Measurements from ENCODE around the gene ARMH4. TPM values are rescaled to one million over a fixed set of nuclear protein-coding genes. Genes with fewer than 3 reads are reported as not detected.

Gene ARMH4
- total and polyA plus RNA-seq, 4 donors, result 15.4 to 39.8 (median 26.0) TPM

DNA sequence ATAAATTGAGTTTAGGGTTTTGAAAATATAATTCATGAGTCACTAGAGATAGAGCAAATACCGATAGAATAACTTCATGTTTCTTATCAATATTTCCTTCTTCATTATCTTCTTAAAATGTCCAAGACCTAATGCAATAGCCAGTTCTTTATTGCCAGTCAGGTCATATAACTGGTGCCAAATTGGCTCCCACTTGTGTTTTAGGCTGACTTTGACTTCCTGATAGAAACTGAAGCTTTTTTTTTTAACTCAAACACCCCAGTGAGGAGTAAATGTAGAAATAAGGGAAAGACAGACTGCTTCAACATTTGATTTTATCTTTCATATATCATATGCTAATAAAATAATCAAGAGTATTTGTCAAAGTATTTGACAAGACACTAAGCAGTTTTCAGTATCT lies 80.7 kb downstream of the ARMH4 start:
- Histone ChIP-seq H3K4me3 (ENCODE audit: low read depth, low read length) (no peak overlapping the region), H3K36me3 (ENCODE audit: control insufficient read depth, insufficient read depth, low read length) (no peaks in the 10 kb centered on the region), H3K4me1 (ENCODE audit: control insufficient read depth, insufficient read depth, low read length) (peaks cover 4% of the 10 kb centered on the region), H3K9me3 (ENCODE audit: control insufficient read depth, insufficient read depth, low read length) (no peaks in the 10 kb centered on the region), H3K27ac (ENCODE audit: low read depth, low read length) (no peak overlapping the region), H3K27me3 (ENCODE audit: control insufficient read depth, insufficient read depth, low read length) (no peaks in the 10 kb centered on the region)
- no CpG with 5 or more reads among the region's 1 CpG for WGBS (ENCODE audit: insufficient coverage)
- DNase-seq (ENCODE audit: low read depth in 4 of 6, low spot score in 6 of 6), result no peak

DNA sequence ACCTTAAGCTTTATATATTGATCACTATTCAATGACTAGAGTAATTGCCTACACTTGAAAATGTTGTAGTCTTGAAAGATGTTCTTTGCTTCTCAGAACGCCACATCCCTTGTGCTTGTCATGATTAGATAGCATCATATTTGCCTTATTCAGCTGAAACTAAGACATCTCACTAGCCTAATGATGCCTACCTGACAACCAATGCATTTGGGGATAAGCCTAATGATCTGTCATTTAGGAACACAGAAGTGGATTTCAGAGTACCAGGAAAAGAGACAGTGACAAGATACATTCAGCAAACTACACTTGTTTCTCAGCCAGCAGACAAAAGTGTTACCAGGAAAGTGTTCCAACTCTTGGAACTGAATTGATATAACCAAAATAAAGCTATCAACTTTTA lies 83.7 kb downstream of the ARMH4 start:
- H3K27ac ChIP-seq (ENCODE audit: low read depth, low read length), result no peak overlapping the region
- no CpG with 5 or more reads among the region's 1 CpG for WGBS (ENCODE audit: insufficient coverage)
- H3K36me3 ChIP-seq (ENCODE audit: control insufficient read depth, insufficient read depth, low read length), result no peaks in the 10 kb centered on the region
- DNase-seq (ENCODE audit: low read depth in 4 of 6, low spot score in 6 of 6), result no peak
- H3K4me3 ChIP-seq (ENCODE audit: low read depth, low read length), result no peak overlapping the region
- no peaks in the 10 kb centered on the region for H3K9me3 ChIP-seq (ENCODE audit: control insufficient read depth, insufficient read depth, low read length)
- H3K27me3 ChIP-seq (ENCODE audit: control insufficient read depth, insufficient read depth, low read length), result no peaks in the 10 kb centered on the region
- H3K4me1 ChIP-seq (ENCODE audit: control insufficient read depth, insufficient read depth, low read length), result peaks cover 4% of the 10 kb centered on the region

DNA sequence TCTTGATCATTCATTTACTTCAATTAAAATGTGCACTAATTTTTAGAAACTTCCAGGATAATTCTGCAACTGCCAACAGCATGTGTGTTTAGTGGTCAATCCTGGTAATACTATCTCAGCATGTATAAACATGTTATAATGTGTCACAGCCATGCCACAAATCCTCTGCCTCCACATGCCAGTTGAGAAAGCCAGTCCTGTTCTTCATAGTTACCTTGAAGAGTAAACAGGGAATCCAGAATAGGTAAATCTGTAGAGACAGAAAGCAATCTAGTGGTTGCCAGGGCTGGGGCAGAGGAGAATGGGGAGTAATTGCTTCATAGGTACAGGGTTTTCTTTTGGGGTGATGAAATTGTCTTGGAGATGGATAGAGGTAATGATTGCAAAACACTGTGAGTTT lies 85.9 kb downstream of the ARMH4 start:
- H3K4me1 ChIP-seq (ENCODE audit: control insufficient read depth, insufficient read depth, low read length), result no peaks in the 10 kb centered on the region
- no peak overlapping the region for H3K4me3 ChIP-seq (ENCODE audit: low read depth, low read length)
- H3K36me3 ChIP-seq (ENCODE audit: control insufficient read depth, insufficient read depth, low read length), result no peaks in the 10 kb centered on the region
- H3K27ac ChIP-seq (ENCODE audit: low read depth, low read length), result no peak overlapping the region
- H3K27me3 ChIP-seq (ENCODE audit: control insufficient read depth, insufficient read depth, low read length), result no peaks in the 10 kb centered on the region
- no peak for DNase-seq (ENCODE audit: low read depth in 4 of 6, low spot score in 6 of 6)
- H3K9me3 ChIP-seq (ENCODE audit: control insufficient read depth, insufficient read depth, low read length), result no peaks in the 10 kb centered on the region

DNA sequence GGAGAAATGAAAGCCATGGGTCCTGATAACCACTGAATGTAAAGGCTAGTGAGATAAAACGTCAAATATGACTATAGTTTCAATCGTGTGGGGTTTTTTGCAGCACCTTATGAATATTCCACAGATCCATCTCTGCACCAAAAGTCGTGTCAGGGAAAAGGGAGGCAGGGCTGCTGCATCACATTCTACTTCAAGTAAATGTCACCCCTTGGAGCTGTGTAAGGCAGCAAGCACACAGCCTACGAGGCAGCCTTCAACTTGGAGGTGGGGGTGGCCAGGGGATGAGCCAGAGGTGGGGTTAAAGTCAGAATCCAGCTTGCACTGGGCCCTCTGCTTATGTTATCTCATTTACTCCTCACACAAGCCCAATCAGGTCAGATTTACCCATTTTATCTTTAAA lies 90.4 kb downstream of the ARMH4 start:
- Histone ChIP-seq H3K27ac (ENCODE audit: low read depth, low read length) (no peak overlapping the region), H3K36me3 (ENCODE audit: control insufficient read depth, insufficient read depth, low read length) (no peaks in the 10 kb centered on the region), H3K27me3 (ENCODE audit: control insufficient read depth, insufficient read depth, low read length) (no peaks in the 10 kb centered on the region), H3K4me3 (ENCODE audit: low read depth, low read length) (no peak overlapping the region), H3K4me1 (ENCODE audit: control insufficient read depth, insufficient read depth, low read length) (no peaks in the 10 kb centered on the region), H3K9me3 (ENCODE audit: control insufficient read depth, insufficient read depth, low read length) (no peaks in the 10 kb centered on the region)
- DNase-seq (ENCODE audit: low read depth in 4 of 6, low spot score in 6 of 6), result no peak
- 83% methylated on average over 2 of the region's 4 CpGs for WGBS (ENCODE audit: insufficient coverage)

DNA sequence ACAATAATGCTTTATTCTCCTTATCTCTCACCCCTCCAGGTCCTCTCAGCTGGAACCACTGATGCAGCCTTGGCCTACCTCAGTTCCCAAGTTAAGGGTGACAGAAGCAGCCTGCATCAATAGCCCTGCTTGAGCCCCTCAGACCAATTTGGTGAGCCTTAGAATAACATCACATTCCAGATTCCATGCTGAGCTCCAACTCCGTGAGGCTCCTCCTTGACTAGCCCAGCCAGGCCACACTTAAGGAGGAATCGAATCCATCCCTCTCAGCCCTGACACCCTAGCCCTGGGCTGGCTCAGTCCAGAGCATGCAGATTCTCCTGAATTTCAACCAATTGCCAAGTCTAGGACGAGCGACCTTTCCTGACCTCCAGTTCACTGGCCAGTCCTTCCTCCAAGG lies 91.1 kb downstream of the ARMH4 start:
- no peak for DNase-seq (ENCODE audit: low read depth in 4 of 6, low spot score in 6 of 6)
- 88% methylated on average over 4 of the region's 4 CpGs for WGBS (ENCODE audit: insufficient coverage)
- H3K9me3 ChIP-seq (ENCODE audit: control insufficient read depth, insufficient read depth, low read length), result no peaks in the 10 kb centered on the region
- H3K4me1 ChIP-seq (ENCODE audit: control insufficient read depth, insufficient read depth, low read length), result no peaks in the 10 kb centered on the region
- no peak overlapping the region for H3K4me3 ChIP-seq (ENCODE audit: low read depth, low read length)
- no peaks in the 10 kb centered on the region for H3K27me3 ChIP-seq (ENCODE audit: control insufficient read depth, insufficient read depth, low read length)
- no peak overlapping the region for H3K27ac ChIP-seq (ENCODE audit: low read depth, low read length)
- no peaks in the 10 kb centered on the region for H3K36me3 ChIP-seq (ENCODE audit: control insufficient read depth, insufficient read depth, low read length)

DNA sequence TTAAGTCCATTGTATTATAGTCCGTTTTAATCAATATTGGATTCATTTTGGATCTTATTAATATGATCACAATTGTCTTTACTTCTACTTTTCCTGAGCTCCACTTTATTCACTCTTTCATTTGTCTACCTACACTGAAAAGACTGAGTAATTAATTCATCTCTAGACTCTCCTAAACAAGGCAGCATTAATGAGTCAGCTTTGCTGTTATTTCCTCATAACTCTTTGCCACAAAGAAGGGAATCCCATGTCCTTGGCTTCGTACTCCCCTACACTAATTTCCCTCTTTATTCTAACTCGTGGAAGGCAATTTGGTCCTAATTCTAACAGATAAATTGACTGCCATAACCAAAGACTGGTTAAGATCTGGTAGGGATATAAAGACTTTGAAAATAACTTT lies 91.9 kb downstream of the ARMH4 start:
- DNase-seq (ENCODE audit: low read depth in 4 of 6, low spot score in 6 of 6), result no peak
- Histone ChIP-seq H3K4me3 (ENCODE audit: low read depth, low read length) (no peak overlapping the region), H3K27me3 (ENCODE audit: control insufficient read depth, insufficient read depth, low read length) (no peaks in the 10 kb centered on the region), H3K36me3 (ENCODE audit: control insufficient read depth, insufficient read depth, low read length) (no peaks in the 10 kb centered on the region), H3K27ac (ENCODE audit: low read depth, low read length) (no peak overlapping the region), H3K9me3 (ENCODE audit: control insufficient read depth, insufficient read depth, low read length) (no peaks in the 10 kb centered on the region), H3K4me1 (ENCODE audit: control insufficient read depth, insufficient read depth, low read length) (no peaks in the 10 kb centered on the region)
- WGBS (ENCODE audit: insufficient coverage), result no CpG with 5 or more reads among the region's 3 CpGs

DNA sequence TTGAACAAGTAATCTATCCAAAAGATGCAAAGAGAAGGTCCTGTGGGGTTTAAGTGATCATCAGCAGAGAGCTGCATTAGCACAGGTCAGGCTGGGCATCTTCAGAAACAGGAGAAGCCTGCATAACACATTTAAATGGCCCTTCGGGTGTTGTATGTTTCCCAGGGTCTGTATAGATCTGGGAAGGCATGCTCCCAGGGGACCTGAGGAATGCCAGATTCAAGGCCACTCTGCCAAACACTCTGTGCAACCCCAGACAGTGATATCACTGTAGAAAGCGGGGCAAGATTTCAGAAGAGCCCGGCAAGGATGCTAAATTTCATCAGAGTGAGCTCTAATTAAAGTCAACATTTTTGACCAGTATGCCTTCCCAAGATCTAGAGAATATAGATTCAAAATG lies 92.9 kb downstream of the ARMH4 start:
- H3K4me3 ChIP-seq (ENCODE audit: low read depth, low read length), result no peak overlapping the region
- no peaks in the 10 kb centered on the region for H3K27me3 ChIP-seq (ENCODE audit: control insufficient read depth, insufficient read depth, low read length)
- DNase-seq (ENCODE audit: low read depth in 4 of 6, low spot score in 6 of 6), result no peak
- 92% methylated on average over 3 of the region's 3 CpGs for WGBS (ENCODE audit: insufficient coverage)
- no peaks in the 10 kb centered on the region for H3K4me1 ChIP-seq (ENCODE audit: control insufficient read depth, insufficient read depth, low read length)
- H3K27ac ChIP-seq (ENCODE audit: low read depth, low read length), result no peak overlapping the region
- no peaks in the 10 kb centered on the region for H3K9me3 ChIP-seq (ENCODE audit: control insufficient read depth, insufficient read depth, low read length)
- no peaks in the 10 kb centered on the region for H3K36me3 ChIP-seq (ENCODE audit: control insufficient read depth, insufficient read depth, low read length)

DNA sequence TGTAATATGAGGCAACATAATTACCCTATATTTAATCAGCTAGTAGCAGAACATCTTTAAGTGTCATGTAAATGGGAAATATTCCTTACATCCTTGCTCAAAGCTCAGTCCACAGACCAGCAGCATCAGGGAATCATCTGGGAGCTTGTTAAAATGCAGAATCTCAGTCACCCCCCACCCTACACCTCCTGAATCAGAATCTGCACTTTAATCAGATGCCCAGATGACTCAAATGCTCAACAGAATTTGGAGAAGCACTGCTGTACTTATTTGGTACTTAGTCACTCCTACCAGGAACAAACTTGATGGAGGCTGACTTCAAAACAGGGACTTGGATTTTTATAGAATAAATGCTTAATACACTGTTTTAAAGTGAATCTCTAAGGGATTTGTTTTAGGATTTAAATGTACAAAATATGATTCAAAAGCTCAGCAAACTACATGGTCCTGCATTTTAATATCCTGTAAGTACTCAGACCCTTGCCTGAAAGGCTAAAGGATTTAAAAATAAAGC lies 96.5 kb downstream of the ARMH4 start:
- H3K27me3 ChIP-seq (ENCODE audit: control insufficient read depth, insufficient read depth, low read length), result no peaks in the 10 kb centered on the region
- DNase-seq (ENCODE audit: low read depth in 4 of 6, low spot score in 6 of 6), result no peak
- no peaks in the 10 kb centered on the region for H3K36me3 ChIP-seq (ENCODE audit: control insufficient read depth, insufficient read depth, low read length)
- no peak overlapping the region for H3K4me3 ChIP-seq (ENCODE audit: low read depth, low read length)
- no peaks in the 10 kb centered on the region for H3K4me1 ChIP-seq (ENCODE audit: control insufficient read depth, insufficient read depth, low read length)
- no peak overlapping the region for H3K27ac ChIP-seq (ENCODE audit: low read depth, low read length)
- no peaks in the 10 kb centered on the region for H3K9me3 ChIP-seq (ENCODE audit: control insufficient read depth, insufficient read depth, low read length)

DNA sequence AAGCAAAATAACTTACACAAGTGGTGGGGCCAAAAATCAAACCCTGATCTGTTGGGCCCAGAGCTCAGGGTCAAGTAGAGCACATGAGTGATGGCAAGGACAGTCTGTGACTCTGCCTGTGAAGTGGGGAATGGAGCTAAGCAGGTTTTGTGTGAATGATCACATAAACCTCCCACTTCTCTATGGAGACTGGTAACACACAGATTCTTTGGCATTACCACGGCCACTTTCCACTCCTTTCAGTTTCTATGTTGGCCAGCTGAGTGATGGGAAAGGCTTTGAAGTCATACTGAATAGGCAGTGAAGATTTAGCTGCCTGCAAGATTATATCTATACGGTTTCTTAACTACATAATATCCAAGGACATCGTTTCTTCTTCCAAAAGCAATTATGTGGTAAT lies 97.9 kb downstream of the ARMH4 start:
- Histone ChIP-seq H3K4me1 (ENCODE audit: control insufficient read depth, insufficient read depth, low read length) (no peaks in the 10 kb centered on the region), H3K4me3 (ENCODE audit: low read depth, low read length) (no peak overlapping the region), H3K27me3 (ENCODE audit: control insufficient read depth, insufficient read depth, low read length) (no peaks in the 10 kb centered on the region), H3K9me3 (ENCODE audit: control insufficient read depth, insufficient read depth, low read length) (no peaks in the 10 kb centered on the region), H3K36me3 (ENCODE audit: control insufficient read depth, insufficient read depth, low read length) (no peaks in the 10 kb centered on the region), H3K27ac (ENCODE audit: low read depth, low read length) (no peak overlapping the region)
- no CpG with 5 or more reads among the region's 3 CpGs for WGBS (ENCODE audit: insufficient coverage)
- peak in 2 of 6 donors; percentile 29 to 46 for DNase-seq (ENCODE audit: low read depth in 4 of 6, low spot score in 6 of 6)

DNA sequence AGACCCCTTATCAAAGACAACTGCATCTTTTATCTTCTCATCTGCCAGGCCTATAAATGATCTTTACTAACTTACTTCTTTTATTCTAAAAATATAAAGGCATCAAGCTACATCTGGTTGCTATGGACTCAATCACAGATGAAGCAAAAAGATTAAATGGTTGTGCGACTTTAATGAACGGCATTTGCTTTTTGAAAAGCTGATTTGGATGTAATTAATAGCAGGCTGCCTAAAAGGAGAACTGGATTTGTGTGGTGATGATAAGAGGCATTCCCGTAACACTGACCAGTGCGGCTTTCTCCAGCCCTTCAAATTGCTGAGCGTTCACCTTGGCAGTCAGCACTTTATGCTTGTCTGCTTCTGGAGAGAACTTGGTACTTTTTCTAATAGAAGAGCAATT lies 103.8 kb downstream of the ARMH4 start:
- WGBS (ENCODE audit: insufficient coverage), result 53% methylated on average over 2 of the region's 5 CpGs
- Histone ChIP-seq H3K36me3 (ENCODE audit: control insufficient read depth, insufficient read depth, low read length) (no peaks in the 10 kb centered on the region), H3K27ac (ENCODE audit: low read depth, low read length) (no peak overlapping the region)

More for the DNA sequence above, 103.8 kb downstream of the ARMH4 start:
- no peak overlapping the region for H3K4me3 ChIP-seq (ENCODE audit: low read depth, low read length)
- no peaks in the 10 kb centered on the region for H3K9me3 ChIP-seq (ENCODE audit: control insufficient read depth, insufficient read depth, low read length)
- H3K27me3 ChIP-seq (ENCODE audit: control insufficient read depth, insufficient read depth, low read length), result no peaks in the 10 kb centered on the region
- H3K4me1 ChIP-seq (ENCODE audit: control insufficient read depth, insufficient read depth, low read length), result no peaks in the 10 kb centered on the region
- DNase-seq (ENCODE audit: low read depth in 4 of 6, low spot score in 6 of 6), result no peak

All from spinal cord (tissue), 10 donors.